Kidney glomerular epithelial cell (primary cell): ENCODE measurements around the gene NBL1.

Experiments
- DNase-seq: peaks from one replicate; lab custom pipeline; 2025; lab: John Stamatoyannopoulos, UW

NBL1 gene

GRCh38 chr1:19703280-19703679 is 59.2 kb downstream of the NBL1 start:
- no peak for DNase-seq

GRCh38 chr1:19704247-19705113 is 60.4 kb downstream of the NBL1 start:
- peak; percentile 61 for DNase-seq

DNA sequence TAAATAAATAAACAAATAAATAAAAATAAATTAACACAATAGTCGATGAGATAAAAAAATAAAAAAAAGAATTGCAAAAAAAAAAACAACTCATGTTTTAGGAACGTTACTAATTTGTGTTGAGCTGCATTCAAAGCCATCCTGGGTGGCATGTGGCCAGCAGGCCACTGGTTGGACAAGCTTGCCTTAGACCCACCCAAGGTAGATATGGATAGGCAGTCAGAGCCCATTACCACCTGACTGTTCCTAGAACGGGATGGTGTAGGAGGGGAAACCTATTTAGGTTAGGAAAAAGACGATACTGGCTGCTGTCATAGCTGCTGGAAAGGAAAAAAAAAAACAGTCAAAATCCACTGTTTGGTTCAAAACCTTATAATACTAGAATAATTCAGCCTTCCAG is 61.4 kb downstream of the NBL1 start:
- DNase-seq: no peak

GRCh38 chr1:19706136-19706535 is 62.0 kb downstream of the NBL1 start:
- no peak for DNase-seq
